GM12878 (cell line): ENCODE measurements around the gene TET2. TPM values are rescaled to one million over a fixed set of nuclear protein-coding genes. Genes with fewer than 3 reads are reported as not detected.

Experiments
- polyA plus RNA-seq, 11 experiments: library from polyadenylated mRNA; depleted of rRNA in 4 of 11; unstranded in 6 of 11; stranded (reverse) in 5 of 11; fragments of >200 nt; fragmentation: Nextera tagmentation in 4 of 11; fragmentation: Illumina TruSeq in 1 of 11; extraction: Ambion mirVana in 4 of 11; extraction: Trizol in 1 of 11; gene quantifications; 1 replicate in 1 of 11; 2 replicates in 10 of 11; pipeline versions ENCODE4 v1.2.1 to v1.2.3, GENCODE V29; 2011 to 2016; ENCODE audit warnings: inconsistent platforms in 2 of 11, missing spikeins in 2 of 11, low read depth in 1 of 11
- total RNA-seq, 4 experiments: library from RNA; depleted of rRNA in 3 of 4; stranded (reverse); fragments of >200 nt in 3 of 4; fragmentation: Illumina TruSeq in 1 of 4; extraction: Trizol in 1 of 4; gene quantifications; 2 replicates each; pipeline versions ENCODE4 v1.2.1 to v1.2.3, GENCODE V29; 2013 to 2021
- TF ChIP-seq, protein P1 (sequence below): fragments of 450-650 bp; formaldehyde crosslinking; IDR thresholded peaks from 2 replicates; pipeline ENCODE4 v1.4.0; 2022; ENCODE audit warnings: mild to moderate bottlenecking, moderate library complexity
- TF ChIP-seq, protein P2 (sequence below): fragments of 450-650 bp; IDR thresholded peaks from 2 replicates; pipeline ENCODE4 v1.6.1; 2017; ENCODE audit warnings: mild to moderate bottlenecking, moderate library complexity
- TF ChIP-seq, protein P3 (sequence below): fragments of 450-650 bp; conservative IDR thresholded peaks from 2 replicates; pipeline ENCODE4 v1.6.1; 2017; ENCODE audit warnings: mild to moderate bottlenecking, moderate library complexity
- TF ChIP-seq, protein P4 (sequence below): IDR thresholded peaks from 2 replicates; pipeline ENCODE4 v1.6.1; 2011; ENCODE audit warnings: low read depth, mild to moderate bottlenecking, low read length, moderate library complexity, borderline replicate concordance; ENCODE audit errors: extremely low read depth

Gene TET2
- total and polyA plus RNA-seq, 10 of the 15 experiments (the other 5 are each of a cell fraction or from before 2014, with no cell fraction given): 3.7 to 49.0 (median 27.5) TPM

DNA sequence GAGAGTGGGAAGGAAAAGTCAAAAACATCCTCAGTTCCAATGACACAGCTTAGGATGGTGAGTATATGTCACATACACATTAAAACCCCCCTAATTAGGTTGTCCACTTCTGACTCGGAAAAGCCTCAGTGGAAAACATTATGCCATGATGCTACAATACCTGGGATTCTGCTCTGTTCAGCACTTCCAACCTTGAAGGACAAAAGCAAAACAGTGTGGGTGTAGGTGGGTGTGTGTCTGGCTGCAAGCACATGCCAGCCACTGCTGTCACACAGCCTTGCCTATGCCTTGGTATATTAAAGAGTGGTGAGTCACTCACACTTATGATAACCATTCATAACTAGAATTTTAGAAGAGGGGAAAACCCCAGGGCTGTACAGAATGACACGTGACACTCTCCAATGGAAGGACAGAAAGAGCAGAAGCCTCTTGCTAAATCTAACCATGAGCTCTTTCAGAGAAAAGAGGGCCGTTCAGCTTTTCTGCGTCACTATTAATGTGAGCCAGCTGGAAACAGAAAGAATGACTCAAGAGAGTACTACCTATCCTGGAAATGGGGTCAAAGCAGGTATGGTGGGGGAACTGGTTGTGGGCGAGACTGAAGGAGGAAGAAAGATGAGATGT, 159.6 kb downstream of the TET2 start (continued):
- TF ChIP-seq, protein P1, sequence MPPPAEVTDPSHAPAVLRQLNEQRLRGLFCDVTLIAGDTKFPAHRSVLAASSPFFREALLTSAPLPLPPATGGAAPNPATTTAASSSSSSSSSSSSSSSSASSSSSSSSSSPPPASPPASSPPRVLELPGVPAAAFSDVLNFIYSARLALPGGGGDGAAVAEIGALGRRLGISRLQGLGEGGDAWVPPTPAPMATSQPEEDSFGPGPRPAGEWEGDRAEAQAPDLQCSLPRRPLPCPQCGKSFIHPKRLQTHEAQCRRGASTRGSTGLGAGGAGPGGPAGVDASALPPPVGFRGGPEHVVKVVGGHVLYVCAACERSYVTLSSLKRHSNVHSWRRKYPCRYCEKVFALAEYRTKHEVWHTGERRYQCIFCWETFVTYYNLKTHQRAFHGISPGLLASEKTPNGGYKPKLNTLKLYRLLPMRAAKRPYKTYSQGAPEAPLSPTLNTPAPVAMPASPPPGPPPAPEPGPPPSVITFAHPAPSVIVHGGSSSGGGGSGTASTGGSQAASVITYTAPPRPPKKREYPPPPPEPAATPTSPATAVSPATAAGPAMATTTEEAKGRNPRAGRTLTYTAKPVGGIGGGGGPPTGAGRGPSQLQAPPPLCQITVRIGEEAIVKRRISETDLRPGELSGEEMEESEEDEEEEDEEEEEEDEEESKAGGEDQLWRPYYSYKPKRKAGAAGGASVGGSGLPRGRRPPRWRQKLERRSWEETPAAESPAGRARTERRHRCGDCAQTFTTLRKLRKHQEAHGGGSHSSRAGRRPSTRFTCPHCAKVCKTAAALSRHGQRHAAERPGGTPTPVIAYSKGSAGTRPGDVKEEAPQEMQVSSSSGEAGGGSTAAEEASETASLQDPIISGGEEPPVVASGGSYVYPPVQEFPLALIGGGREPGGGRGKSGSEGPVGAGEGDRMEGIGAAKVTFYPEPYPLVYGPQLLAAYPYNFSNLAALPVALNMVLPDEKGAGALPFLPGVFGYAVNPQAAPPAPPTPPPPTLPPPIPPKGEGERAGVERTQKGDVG (CRISPR knock-in tag): no peak
- TF ChIP-seq, protein P2, sequence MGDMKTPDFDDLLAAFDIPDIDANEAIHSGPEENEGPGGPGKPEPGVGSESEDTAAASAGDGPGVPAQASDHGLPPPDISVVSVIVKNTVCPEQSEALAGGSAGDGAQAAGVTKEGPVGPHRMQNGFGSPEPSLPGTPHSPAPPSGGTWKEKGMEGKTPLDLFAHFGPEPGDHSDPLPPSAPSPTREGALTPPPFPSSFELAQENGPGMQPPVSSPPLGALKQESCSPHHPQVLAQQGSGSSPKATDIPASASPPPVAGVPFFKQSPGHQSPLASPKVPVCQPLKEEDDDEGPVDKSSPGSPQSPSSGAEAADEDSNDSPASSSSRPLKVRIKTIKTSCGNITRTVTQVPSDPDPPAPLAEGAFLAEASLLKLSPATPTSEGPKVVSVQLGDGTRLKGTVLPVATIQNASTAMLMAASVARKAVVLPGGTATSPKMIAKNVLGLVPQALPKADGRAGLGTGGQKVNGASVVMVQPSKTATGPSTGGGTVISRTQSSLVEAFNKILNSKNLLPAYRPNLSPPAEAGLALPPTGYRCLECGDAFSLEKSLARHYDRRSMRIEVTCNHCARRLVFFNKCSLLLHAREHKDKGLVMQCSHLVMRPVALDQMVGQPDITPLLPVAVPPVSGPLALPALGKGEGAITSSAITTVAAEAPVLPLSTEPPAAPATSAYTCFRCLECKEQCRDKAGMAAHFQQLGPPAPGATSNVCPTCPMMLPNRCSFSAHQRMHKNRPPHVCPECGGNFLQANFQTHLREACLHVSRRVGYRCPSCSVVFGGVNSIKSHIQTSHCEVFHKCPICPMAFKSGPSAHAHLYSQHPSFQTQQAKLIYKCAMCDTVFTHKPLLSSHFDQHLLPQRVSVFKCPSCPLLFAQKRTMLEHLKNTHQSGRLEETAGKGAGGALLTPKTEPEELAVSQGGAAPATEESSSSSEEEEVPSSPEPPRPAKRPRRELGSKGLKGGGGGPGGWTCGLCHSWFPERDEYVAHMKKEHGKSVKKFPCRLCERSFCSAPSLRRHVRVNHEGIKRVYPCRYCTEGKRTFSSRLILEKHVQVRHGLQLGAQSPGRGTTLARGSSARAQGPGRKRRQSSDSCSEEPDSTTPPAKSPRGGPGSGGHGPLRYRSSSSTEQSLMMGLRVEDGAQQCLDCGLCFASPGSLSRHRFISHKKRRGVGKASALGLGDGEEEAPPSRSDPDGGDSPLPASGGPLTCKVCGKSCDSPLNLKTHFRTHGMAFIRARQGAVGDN: no peak
- TF ChIP-seq, protein P3, sequence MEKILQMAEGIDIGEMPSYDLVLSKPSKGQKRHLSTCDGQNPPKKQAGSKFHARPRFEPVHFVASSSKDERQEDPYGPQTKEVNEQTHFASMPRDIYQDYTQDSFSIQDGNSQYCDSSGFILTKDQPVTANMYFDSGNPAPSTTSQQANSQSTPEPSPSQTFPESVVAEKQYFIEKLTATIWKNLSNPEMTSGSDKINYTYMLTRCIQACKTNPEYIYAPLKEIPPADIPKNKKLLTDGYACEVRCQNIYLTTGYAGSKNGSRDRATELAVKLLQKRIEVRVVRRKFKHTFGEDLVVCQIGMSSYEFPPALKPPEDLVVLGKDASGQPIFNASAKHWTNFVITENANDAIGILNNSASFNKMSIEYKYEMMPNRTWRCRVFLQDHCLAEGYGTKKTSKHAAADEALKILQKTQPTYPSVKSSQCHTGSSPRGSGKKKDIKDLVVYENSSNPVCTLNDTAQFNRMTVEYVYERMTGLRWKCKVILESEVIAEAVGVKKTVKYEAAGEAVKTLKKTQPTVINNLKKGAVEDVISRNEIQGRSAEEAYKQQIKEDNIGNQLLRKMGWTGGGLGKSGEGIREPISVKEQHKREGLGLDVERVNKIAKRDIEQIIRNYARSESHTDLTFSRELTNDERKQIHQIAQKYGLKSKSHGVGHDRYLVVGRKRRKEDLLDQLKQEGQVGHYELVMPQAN: peak; percentile 57; the same call in 1 of the 2 replicates
- TF ChIP-seq, protein P4, sequence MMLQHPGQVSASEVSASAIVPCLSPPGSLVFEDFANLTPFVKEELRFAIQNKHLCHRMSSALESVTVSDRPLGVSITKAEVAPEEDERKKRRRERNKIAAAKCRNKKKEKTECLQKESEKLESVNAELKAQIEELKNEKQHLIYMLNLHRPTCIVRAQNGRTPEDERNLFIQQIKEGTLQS: peak; percentile 46; the same call in 1 of the 2 replicates
- TF ChIP-seq, all 136 proteins: peak for 51
